ENCODE measurements around the gene INCA1. TPM values are rescaled to one million over a fixed set of nuclear protein-coding genes. Genes with fewer than 3 reads are reported as not detected.

INCA1 gene
- total RNA-seq, 1 experiment from 2014 or later = 1.3 TPM

DNA sequence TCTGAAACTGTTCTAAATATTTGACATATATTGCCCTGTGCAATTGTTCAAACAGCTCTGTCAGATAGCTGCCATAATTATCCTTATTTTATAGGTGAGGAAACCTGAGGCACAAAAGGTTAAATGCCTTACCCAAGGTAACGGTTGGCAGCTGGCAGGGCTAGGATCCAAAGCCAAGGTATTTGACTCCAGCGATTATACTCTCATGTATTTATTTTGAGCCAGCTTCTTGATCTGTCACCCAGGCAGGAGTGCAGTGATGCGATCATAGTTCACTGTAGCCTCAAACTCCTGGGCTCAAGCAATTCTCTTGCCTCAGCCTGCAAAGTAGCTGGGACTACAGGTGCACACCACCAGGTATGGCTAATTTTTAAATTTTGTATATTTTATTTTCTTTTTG is 39.2 kb downstream of the INCA1 start:
- H2BK20ac ChIP-seq (ENCODE audit: low read depth, low read length, poor library complexity, severe bottlenecking) = no peak overlapping the region
- no peak overlapping the region for H3K14ac ChIP-seq (ENCODE audit: insufficient read depth, low read length)
- H3K27ac ChIP-seq (ENCODE audit: insufficient read length, low read depth, low read length) = no peak overlapping the region
- no peak overlapping the region for H2BK15ac ChIP-seq (ENCODE audit: low read depth, low read length)
- H3K9ac ChIP-seq (ENCODE audit: extremely low read depth, insufficient read length, low read length) = no peak overlapping the region
- no peak overlapping the region for H2BK120ac ChIP-seq (ENCODE audit: low read depth, low read length, poor library complexity, severe bottlenecking)
- no peak overlapping the region for H3K23ac ChIP-seq (ENCODE audit: insufficient read length, low read depth, low read length)
- Mint-ChIP-seq H3K27ac (no peak overlapping the region), H3K4me1 (peaks cover 23 to 24% of the 10 kb centered on the region in 2 experiments), H3K4me3 (no peak overlapping the region), H3K36me3 (ENCODE audit: insufficient read depth in 1 of 3, low read depth in 3 of 3) (peaks cover 10 to 28% (median 26%) of the 10 kb centered on the region in 3 experiments; a peak in 6 of 7 replicates), H3K9me3 (peaks cover 0 to under 1% of the 10 kb centered on the region in 2 experiments; a peak in 1 of 5 replicates), H3K27me3 (ENCODE audit: low read depth) (no peaks in the 10 kb centered on the region; the same call in 1 of the 2 replicates)
- no peak overlapping the region for H3K4me2 ChIP-seq (ENCODE audit: insufficient read depth, insufficient read length, low read length)
- H3K9me3 ChIP-seq (ENCODE audit: control insufficient read depth, low read depth, low read length) = no peaks in the 10 kb centered on the region
- H2BK5ac ChIP-seq (ENCODE audit: insufficient read length, low read length) = no peak overlapping the region
- no peak overlapping the region for H4K5ac ChIP-seq (ENCODE audit: insufficient read length, low read depth, low read length)
- no peak overlapping the region for H4K8ac ChIP-seq (replicated peaks; ENCODE audit: insufficient read length, low read depth, low read length)
- no peaks in the 10 kb centered on the region for H4K20me1 ChIP-seq (ENCODE audit: control insufficient read depth, insufficient read depth, insufficient read length)
- peaks cover 3% of the 10 kb centered on the region; the same call in 1 of the 2 replicates for H3K4me1 ChIP-seq (ENCODE audit: insufficient read depth, low read length)
- H3K18ac ChIP-seq (ENCODE audit: insufficient read length, low read depth, low read length) = no peak overlapping the region
- H2BK12ac ChIP-seq (ENCODE audit: insufficient read length, low read depth, low read length) = no peak overlapping the region
- DNase-seq = no peak
- no peak overlapping the region for H4K91ac ChIP-seq (ENCODE audit: insufficient read length, low read depth, low read length)
- no peak overlapping the region for H3T11ph ChIP-seq (ENCODE audit: low read length)
- WGBS (ENCODE audit: extremely low coverage, insufficient read length, low lambda C conversion rate) = no CpG with 5 or more reads among the region's 3 CpGs
- no peaks in the 10 kb centered on the region for H3K27me3 ChIP-seq (ENCODE audit: insufficient read depth, low read length)
- TF ChIP-seq, protein P1, sequence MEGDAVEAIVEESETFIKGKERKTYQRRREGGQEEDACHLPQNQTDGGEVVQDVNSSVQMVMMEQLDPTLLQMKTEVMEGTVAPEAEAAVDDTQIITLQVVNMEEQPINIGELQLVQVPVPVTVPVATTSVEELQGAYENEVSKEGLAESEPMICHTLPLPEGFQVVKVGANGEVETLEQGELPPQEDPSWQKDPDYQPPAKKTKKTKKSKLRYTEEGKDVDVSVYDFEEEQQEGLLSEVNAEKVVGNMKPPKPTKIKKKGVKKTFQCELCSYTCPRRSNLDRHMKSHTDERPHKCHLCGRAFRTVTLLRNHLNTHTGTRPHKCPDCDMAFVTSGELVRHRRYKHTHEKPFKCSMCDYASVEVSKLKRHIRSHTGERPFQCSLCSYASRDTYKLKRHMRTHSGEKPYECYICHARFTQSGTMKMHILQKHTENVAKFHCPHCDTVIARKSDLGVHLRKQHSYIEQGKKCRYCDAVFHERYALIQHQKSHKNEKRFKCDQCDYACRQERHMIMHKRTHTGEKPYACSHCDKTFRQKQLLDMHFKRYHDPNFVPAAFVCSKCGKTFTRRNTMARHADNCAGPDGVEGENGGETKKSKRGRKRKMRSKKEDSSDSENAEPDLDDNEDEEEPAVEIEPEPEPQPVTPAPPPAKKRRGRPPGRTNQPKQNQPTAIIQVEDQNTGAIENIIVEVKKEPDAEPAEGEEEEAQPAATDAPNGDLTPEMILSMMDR (conservative IDR thresholded peaks at IDR 0.05) = no peak
- no peaks in the 10 kb centered on the region; the same call in 1 of the 2 replicates for H3K79me2 ChIP-seq (ENCODE audit: insufficient read depth, low read length)
- no peak overlapping the region for H3K56ac ChIP-seq (ENCODE audit: insufficient read length, low read depth, low read length)
- no peaks in the 10 kb centered on the region for H3K79me1 ChIP-seq (ENCODE audit: insufficient read depth, low read depth, low read length, poor library complexity, severe bottlenecking)
- no peaks in the 10 kb centered on the region for H3K23me2 ChIP-seq (ENCODE audit: insufficient read length, low read depth, low read length, poor library complexity, severe bottlenecking)
- H3K4ac ChIP-seq (ENCODE audit: low read depth, low read length) = no peak overlapping the region
- no peak overlapping the region for H2AFZ ChIP-seq (ENCODE audit: low read length)
- H2AK5ac ChIP-seq (ENCODE audit: insufficient read length, low read length) = no peak overlapping the region

Data from H9 (cell line).